KG1 (cell line): Measurements from ENCODE around the gene GNB5.
"Not testable (repeated sequence)": the region's sequence is repeated elsewhere in the genome, so short reads cannot be mapped to it uniquely, and the experiment has no call there.

ENCODE experiments used
- DNase-seq: peaks from one replicate; lab custom pipeline; 2025; lab: John Stamatoyannopoulos, UW

GNB5 gene

GRCh38 chr15:52093167-52093538 lies 98.0 kb downstream of the GNB5 start:
- no peak for DNase-seq

- DNase-seq, result no peak
Observed at GRCh38 chr15:52090193-52090592, 101.0 kb downstream of the GNB5 start.

DNA sequence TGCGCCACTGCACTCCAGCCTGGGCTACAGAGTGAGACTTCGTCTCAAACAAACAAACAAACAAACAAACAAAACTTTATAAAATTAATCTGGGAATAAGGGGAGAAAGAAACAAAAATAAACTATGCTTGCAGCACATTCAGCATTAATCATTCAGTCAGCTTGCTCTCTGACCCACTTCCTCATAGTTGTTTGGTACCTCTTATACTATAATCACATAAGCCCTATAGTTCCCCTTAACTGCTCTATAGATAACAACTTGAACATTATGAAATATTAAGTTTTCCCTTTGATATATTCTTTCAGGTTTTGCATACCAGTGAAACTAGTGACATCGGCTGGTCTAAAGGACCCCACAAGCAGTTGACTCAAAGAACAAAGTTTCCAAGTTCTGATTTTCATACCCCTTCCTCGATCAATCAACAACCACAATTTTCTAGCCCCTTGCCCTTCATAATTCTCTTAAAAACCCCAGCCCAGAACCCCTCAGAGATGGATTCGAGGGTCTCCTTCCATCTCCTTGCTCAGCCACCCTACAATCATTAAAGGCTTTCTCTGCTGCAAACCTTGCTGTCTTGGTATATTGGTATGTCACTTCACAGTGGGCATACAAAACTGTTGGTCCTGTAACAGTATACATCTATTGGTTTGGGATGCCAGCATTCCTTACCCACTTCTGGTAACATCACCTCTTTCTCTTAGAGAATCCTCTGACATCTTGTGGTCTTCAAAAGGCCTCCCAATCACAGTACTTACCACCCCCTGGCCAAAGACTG lies 105.0 kb downstream of the GNB5 start:
- DNase-seq, result no peak

- no peak for DNase-seq
Observed at GRCh38 chr15:52085299-52085698, 105.9 kb downstream of the GNB5 start.

GRCh38 chr15:52083603-52084002 lies 107.6 kb downstream of the GNB5 start:
- no peak for DNase-seq

GRCh38 chr15:52083037-52083359 lies 108.2 kb downstream of the GNB5 start:
- DNase-seq, result not testable (repeated sequence)

DNA sequence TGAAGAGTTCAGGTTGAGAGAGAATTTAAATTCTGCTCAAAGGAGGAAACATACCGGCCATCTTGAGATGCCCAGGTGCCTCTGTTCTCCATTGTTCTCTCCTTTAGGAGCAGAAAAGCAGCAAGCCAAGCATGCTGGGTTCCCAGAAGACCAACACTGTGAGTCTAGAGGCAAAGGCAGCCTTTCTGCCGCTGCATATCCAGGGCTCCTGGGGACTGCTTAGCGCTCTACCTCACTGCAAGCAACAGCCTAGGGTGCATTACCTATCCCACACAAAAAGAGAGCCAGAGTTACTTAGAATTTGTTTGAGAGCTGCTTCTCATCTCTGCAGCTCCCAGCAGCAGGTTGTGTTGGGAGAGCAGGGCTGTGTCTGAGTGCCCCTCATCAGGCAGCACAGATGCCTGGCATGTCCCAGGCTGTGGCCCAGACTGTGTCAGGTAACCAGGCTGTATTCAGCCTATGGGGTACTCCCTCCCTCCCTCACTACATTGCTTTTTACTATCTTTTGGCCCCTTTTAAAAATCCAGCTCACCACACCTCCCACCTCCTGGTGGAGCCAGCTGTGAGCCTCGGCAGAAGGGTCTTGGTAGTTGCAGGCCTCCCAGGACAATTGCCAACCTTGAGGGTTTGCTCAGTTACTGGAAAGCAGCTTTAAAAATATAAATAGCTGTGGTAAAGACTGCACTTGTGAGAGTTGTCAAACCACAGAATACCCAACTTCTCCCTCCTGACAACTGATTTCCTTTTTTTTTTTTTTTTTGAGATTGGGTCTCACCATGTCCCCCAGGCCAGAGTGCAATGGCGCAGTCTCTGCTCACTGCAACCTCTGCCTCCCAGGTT lies 108.8 kb downstream of the GNB5 start:
- peak; percentile 59 for DNase-seq

DNA sequence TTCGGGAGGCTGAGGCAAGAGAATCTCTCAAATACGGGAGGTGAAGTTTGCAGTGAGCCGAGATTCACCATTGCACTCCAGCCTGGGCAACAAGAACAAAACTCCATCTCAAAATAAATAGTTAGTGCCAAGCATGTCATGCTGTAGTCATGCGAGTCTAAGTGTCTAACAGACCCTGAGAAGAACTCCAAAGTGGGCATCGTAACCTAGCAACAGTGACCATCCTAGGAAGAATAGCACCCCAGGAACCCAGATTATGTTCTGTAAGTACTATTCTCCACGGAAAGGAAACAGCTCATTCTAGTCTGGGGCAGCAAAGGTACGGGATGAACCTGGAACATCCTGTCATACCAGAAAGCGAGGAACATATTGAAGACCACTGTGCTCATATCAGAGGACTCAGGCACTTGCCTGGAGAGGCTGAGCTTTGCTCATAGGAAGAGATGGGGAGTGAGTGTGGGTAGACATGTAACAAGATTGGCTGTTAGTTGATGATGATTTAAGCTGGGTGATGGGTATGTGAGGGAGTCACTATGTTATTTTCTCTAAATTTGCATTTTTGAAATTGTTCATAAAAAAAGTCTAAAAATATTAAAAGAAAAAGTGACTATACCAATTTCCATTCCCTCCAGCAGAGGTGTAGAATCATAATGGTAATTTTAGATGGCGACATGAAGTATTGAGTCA lies 110.3 kb downstream of the GNB5 start:
- no peak for DNase-seq

- no peak for DNase-seq
Observed at GRCh38 chr15:52080031-52080430, 111.2 kb downstream of the GNB5 start.

GRCh38 chr15:52078876-52079700 lies 112.1 kb downstream of the GNB5 start:
- DNase-seq, result peak; percentile 63

GRCh38 chr15:52078197-52078875 lies 112.9 kb downstream of the GNB5 start:
- no peak for DNase-seq

DNA sequence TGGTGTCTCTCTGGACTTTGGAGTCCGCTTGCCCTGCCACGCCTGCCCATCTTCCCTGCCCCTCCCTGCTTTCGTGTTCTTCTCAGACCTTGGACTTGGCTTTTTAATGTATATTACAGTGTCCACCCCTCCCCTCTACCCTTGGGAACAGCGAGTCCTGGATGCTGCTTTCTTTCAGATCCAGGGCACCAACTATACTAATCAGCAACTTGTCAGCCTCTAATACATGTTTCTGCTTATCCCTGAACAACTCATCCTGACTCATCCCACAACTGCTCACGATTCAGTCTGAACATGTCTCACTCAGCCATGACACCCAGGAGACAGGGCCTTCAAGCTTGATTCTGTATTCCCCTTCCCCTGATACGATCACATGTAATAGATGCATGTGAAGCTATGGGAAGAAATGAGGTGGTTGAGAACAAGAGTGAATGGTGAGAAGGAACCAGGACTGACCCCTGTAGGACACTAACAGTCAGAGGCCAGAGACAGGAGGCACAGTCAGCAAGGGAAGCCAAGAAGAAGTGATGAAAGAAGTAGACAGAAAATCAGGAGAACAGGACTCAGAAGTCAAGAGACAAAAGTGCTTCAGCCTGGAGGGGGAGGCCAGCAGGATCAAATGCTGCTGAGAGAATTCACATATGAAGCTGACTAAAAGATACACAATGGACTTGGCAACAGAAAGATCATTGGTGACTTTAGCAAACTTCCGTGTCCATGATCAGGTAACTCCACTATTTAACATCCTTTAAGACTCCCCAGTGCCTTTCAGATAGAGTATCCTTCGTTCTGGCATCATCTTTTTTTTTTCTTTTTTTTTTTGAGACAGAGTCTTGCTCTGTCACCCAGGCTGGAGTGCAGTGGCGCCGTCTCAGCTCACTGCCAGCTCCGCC lies 114.1 kb downstream of the GNB5 start:
- no peak for DNase-seq

- DNase-seq, result no peak
Observed at GRCh38 chr15:52071570-52071969, 119.6 kb downstream of the GNB5 start.

DNA sequence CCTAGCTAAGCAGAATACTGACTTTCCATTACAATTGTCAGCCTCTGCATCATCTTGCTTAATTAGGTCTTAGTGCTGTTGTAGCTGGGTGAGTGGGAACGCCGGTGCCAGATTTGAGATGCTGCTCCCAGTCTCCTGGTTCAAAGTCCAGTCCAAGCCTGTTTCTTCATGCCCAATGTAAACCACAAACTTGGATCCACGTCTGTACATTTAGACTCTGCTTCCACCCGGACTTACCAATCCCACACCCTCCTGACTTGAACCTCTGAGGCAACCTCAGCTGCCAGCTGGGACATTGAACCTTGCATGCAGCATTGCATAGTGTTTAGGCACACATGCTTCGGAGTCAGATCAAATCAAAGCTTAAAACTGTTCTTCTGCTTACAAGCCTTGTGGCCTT lies 121.6 kb downstream of the GNB5 start:
- no peak for DNase-seq

DNA sequence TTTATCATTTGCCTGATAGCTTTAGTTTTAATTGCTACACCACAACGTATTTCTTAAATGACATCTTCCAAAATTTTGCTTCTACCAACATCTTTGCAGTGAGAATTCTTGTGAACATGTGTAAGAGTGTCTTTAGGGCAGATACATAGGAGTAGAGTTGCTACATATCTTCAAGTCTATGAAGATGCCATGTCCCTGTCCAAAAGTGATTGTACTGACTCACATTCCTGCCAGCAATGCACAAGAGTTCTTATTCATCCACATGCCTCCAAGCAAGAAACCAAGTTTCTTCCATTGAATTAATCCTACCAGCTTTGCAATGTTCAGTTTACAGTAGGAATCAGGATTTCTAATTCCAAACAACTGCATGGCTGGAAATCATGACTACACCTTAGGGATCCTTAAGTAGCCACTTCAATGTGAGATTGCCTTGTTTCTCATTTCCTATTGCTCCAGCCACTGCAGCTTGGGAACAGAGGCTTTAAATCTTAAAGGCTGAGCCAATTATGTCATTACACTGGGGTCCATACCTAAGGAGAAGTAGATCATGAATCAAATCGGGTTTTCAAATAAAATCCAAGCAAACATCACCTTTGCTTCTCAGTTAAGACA lies 123.1 kb downstream of the GNB5 start:
- no peak for DNase-seq

GRCh38 chr15:52067545-52067926 lies 123.7 kb downstream of the GNB5 start:
- no peak for DNase-seq

- DNase-seq, result no peak
Observed at GRCh38 chr15:52066842-52067544, 124.2 kb downstream of the GNB5 start.
